ENCODE data around the gene BMP7. TPM values are rescaled to one million over a fixed set of nuclear protein-coding genes. Genes with fewer than 3 reads are reported as not detected.

Gene BMP7
- total RNA-seq, 2 experiments from 2014 or later: not detected

DNA sequence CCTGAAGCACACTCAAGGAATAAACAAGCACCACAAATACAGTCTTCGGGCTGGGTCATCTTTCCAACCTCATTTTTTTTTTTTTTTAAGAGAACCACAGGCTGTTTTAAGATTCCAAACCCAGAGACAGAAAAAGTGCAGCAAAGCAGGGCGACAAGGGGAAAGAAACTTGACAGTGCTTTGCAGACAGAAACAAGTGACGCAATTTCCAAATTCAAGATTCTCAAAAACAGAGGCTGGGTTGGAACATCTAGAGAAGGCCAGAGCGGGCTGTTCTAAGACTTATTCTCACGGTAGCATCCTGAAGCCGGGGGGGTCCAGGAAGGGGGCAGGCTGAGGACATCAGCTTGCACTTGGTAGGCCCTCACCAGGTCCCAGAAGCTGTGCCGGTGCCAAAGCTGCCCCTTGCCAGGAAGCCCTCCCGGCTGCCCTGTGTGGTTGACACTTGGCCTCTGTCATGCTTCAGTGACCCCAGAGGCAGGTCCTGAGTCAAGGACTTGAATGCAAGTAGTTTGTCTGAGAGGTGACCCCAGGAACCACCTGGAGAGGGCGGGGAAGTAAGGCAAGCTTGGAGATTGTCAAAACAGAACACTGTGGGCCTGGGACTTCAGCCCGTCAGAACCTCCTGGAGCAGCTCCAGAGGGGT is 50.5 kb downstream of the BMP7 start:
- CTCF ChIA-PET: no interaction called here
- POLR2A ChIA-PET: no interaction called here

DNA sequence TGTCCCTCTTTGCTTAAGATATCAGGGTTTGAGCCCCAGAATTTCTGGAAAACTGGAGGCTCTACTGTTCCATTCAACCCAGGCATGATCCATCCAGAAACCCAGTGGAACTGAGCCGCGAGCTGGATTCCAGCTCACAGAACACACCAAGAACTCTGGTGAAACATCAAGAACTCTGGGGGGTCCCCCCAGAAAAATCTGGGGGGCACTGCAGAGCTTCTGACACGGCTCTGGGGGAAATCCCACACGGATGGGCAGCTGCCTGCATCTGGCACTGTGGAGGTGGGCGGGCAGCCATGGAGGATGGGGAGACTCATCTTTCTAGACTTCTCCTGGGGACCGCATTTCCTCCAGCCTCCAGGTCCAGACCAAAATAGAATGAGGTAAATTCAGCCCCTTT is 51.0 kb downstream of the BMP7 start:
- CTCF ChIA-PET: no interaction called here
- POLR2A ChIA-PET: no interaction called here

DNA sequence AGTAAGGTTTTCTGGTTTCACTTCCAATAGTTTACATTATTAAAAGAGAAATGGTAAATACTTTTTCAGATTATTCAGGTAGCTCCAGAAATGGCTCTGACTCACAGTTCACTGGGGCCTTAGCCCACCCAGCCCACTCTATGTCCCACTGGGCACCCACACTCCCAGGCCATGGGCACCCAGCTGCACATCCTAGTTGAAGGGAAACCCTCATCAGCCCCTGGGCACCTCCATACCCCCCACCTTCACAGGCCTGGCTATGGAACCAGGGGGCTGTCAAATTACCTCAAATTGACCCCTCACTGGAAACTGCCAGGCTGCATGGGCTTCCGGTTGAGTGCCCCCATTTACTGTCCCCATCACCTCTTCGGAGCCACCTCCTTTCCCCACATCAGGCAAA is 51.5 kb downstream of the BMP7 start:
- ChIA-PET CTCF (no interaction called here), POLR2A (no interaction called here)

DNA sequence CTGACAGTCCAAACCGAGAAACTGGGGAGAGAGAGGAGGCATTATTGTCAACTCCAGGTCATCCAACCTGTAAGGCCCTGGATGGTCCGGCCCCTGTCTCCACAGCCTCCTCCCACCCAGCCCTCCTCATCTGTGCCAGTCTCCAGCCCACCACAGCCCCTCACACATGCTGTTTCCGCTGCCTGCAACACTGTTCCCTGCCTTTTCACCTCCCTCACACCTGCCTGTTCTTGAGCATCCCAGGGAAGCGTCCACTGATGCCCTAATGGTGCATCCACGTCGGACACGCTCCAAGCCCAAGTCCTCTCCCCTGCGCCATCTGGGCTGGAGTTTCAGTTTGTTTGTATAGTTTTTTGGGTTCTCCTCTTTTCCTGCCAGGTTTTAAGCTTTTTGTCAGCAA is 52.0 kb downstream of the BMP7 start:
- POLR2A ChIA-PET: no interaction called here

DNA sequence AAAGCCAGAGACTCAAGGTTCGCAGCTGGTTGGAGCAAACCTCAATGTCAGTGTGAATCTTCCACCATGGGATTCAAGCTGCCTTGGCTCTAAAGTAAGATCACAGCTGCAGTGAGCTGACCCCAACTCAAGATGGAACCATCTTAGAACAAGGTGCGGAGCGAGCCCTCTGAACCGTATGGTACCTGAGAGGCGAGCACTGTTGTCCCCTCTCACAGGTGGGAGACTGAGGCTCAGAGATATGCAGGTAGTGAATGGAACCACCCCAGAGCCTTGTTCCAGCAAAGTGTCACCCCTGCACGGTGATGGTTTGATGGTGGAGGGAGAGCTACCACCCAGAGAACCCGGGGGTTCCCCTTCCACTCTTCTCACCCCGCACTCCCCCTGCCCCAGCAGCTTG is 52.5 kb downstream of the BMP7 start:
- POLR2A ChIA-PET: no interaction called here
- CTCF ChIA-PET: no interaction called here

More for the DNA sequence above, 52.0 kb downstream of the BMP7 start:
- CTCF ChIA-PET: no interaction called here

DNA sequence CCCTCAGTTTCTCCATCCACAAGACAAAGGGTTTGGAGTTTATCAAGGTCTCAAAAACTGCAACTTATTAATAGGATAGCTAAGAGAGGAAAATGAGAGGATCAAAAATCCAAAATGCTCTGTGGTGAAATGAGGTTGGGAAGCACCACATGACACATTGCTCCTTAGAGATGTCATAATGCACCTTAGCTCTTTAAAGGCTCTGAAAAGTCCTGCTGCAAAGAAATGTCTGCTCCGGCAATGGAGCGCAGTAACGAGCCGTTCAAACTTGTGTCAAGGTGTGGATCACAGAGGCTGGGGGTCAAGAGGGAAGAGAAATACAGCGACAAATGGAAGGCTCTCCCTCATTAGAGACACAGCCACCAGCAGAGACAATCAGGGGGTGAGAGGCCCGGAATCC is 53.1 kb downstream of the BMP7 start:
- POLR2A ChIA-PET: no interaction called here
- CTCF ChIA-PET: no interaction called here

DNA sequence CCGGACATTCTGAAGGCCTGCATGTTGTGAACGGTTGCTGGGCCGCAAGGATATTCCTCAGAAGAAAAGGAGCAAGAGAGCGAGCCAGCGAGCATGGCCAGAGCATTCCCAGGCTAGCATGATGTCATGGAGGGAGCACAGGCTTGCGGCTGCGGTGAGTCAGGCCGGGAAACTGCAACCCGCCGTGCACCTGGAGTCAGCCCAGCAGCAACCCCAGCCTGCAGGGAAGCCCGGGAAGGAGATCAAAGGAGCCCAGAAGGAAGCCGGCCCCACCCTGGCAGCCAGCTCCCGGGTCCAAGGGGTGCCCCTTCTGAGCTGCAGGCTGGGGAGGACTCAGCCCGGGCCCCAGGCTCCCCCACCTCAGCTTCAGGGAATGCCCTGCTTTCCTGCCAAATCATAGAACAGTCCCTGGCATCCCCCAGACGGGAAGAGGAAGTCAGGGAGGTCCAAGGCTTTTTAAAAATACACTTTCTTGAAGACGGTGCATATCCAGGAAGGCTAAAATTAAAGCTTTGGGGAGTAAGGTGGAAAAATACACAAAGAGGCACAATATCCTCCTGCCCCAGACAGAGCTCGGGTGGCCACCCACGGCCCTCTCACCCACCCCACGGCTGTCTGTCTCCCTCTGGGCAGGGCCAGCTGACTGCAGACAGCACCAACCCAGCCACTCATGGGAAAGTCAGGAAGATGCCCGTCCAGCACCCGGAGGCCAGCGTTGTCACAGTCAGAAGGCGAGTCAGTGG is 53.7 kb downstream of the BMP7 start:
- ChIA-PET CTCF (no interaction called here), POLR2A (no interaction called here)

DNA sequence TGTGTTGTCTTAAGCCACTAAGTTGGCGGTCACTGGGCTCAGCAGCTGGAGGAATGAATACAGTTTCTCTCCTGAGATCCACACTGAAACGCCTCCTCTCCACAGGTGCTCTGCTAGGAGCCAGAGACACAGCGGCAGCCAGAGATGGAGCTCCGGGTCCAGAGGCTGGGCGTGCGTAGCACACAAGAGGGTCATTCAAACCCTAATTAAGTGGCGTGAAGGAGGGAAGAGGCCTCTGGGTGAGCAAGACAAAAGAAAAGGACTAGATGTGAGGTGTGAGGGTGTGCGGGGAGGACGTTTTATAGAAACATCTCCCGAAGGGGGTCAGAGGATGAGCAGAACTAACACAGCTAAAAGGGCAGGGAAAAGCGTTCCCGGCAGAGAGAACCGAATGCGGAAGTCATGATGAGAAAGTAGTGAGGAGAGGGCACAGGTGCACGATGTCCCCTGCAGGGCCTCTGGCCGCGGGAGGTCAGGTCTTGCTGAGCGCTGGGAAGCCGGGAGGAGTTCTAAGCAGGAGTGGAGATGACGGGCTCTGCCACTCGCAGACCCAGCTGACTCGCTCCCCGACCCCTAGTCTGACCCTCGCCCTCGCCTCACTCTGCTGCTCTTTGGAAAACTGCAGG is 54.4 kb downstream of the BMP7 start:
- ChIA-PET POLR2A (no interaction called here), CTCF (no interaction called here)

DNA sequence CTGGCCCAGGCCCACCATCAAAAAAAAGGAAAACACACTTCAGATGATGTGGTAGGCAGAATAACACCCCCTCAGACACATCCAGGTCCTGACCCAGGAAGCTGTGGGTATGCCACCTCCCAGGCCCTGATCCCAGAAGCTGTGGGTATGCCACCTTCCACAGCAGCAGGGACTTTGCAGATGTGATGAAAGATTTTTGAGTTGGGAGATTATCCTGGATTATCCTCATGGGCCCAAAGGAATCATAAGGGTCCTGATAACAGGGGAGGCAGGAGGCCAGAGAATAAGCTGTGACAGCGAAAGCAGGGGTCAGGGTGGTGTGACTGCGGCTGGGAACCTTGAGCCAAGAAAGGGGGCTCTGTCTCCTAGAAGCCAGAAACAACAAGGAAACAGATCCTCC is 55.0 kb downstream of the BMP7 start:
- ChIA-PET POLR2A (no interaction called here), CTCF (no interaction called here)

DNA sequence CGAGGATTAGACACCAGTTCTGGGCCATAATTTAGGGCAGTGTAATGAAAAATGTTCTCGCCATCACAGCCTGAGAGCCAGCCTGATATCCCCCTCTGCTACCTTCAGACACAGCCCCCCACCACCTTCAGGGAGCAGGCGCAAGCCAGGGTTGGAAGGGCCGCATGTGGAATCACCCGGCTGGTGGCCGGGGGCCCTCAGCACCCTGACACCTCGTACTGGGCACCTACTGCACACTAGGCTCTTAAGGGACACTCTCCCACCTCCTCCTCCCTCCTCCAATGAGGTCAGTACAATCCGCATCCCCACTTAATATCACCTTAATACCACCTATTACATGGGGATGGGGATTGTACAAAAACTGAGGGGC is 55.5 kb downstream of the BMP7 start:
- POLR2A ChIA-PET: no interaction called here

DNA sequence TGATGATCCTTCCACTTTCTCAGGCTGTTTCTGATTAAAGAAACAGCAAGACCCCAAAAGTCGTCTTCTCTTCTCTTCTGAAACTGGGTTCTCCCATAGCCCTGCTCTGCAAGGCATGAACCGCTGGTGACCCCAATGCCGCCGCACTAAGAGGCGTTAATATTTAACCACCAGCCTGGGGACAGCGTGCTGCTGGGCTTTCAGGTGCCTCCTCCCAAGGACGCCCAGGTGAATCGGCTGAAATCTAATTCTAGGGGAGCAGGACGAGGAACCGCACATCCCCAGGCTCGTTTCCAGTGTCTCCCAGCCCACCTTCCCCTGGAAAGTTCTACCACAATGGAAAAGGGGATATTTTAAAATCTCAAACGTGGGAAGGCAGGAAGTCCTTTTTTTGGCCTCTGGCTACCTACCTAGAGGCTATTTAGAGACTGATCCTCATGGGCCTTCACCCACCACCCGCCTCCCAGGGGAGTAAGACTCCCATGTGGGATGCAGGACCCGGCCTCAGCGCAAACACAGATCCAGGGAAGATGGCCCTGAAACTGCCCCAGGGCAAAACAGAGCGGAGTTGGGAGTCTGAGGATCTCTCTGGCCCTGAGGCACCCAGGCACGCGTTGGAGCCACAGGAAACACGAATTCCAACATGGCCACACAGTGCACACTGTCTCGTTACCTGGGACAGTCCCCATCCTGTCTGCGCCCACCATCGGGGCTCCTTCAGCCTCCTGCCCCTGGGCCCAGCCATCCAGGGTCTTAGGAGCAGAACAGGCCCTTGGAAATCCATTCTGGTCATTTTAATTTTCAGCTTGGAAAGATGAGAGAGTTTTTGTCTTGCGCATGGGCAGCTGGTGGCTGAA is 56.2 kb downstream of the BMP7 start:
- POLR2A ChIA-PET: no interaction called here
- CTCF ChIA-PET: no interaction called here

More for the DNA sequence above, 55.5 kb downstream of the BMP7 start:
- CTCF ChIA-PET: no interaction called here

DNA sequence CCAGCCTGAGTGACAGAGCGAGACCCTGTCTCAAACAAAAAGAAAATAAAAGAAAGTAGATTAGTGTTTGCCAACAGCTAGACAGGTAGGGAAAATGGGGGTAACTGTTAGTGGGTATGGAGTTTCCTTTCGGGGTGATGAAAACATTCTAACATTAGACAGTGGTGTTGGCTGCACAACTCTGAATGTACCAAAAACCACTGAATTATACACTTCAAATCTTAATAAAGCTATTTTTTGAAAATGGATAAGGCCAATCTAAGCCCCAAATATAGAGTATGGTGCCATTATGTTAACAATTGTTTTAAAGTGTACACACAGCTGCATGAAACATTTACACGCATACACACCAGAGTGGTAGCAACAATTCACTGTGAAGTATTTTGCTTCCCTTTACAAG is 57.0 kb downstream of the BMP7 start:
- ChIA-PET POLR2A (no interaction called here), CTCF (no interaction called here)

DNA sequence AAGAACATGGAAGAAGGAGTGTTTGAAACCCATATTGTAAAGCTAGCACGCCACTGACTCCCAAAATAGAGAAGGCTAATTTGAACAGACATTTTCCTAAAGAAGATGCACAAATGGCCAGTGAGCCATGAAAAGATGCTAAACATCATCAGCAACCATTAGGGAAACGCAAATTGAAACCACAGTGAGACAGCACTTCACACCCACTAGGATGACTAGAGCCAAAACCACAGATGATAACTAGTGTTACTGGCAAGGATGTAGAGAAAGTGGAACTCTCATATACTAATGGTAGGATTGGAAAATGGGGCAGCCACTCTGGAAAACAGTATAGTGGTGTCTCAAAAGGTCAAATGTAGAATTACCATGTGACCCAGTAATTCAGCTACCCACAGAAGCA is 58.2 kb downstream of the BMP7 start:
- ChIA-PET CTCF (no interaction called here), POLR2A (no interaction called here)

DNA sequence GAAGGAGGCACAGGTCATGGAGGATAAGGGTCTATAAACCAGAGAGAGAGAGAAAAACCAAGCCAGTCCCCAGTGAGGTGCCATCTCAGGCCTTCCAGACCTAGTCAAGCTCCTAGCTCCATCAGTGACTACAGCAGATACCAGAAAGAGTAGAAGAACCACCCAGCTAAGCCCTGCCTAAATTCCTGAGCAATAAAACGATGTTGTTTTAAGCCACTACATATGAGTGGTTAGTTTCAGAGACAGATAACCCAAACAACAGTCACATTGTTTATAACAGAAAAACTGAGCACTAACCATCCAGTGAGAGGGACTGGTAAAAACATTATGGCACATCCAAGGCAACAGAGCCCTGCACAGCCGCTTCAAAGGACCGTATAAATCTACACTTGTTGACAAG is 59.2 kb downstream of the BMP7 start:
- ChIA-PET CTCF (no interaction called here), POLR2A (no interaction called here)

DNA sequence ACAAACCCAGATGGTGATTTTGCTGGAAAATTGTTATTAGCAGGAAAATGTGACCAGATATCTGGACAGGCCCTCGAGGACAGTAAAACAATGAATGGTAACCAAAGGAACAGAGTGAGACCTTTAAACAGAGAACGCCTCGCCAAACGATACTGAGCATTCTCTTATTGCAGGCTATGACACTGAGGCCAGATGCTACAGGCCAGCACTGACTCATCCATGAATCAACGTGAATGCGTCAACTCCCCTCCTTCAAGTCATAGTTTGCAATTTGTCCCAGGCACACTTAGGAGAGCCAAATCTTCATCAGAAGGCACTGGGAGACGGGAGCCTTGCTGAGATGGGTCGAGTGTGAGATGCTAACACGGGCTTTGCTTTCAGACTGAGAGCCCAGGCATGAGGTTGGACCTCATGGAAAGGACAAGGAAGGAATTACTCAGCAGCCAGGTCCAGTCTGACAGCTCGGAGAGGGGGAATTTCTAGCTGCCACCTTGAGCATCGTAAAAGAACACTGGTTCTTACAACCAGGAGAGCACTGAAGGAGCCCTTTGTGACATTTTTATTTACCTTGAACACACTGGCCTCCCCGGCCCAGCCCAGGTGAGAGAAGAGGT is 60.7 kb downstream of the BMP7 start:
- ChIA-PET CTCF (no interaction called here), POLR2A (no interaction called here)

DNA sequence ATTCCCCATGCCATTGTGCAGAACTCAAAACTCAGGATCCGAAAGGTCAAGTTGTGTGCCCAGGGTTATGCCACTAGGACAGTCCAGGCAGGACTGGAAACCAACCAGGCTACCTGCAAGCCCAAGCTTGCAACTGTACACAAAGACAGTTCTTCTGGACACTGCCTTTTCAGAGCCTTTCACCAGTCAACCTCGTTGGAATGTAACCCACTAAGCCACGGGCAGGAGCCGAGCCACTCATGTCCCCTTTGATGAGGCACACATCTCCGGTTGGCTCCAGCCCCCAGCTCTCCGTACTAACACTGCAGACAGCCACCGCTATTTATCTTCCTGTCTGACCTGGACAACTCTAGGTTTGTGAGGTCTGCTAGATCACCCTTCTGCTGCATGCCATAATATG is 62.5 kb downstream of the BMP7 start:
- ChIA-PET POLR2A (no interaction called here), CTCF (no interaction called here)

DNA sequence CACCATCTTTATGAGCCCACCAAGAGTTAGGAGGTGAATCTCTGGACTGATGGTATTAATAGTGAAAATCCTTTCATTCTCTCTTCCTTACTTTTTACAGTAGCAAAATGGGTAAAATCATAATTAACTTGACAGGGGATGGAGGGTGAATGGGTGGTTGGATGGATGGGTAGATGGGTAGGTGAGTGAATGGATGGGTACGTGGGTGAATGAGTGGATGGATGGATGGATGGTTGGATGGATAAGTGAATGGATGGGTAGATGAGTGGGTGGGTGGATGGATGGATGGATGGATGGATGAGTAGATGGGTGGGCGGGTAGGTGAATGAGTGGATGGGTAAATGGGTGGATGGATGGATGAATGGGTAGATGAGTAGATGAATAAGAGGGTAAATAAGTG is 63.2 kb downstream of the BMP7 start:
- ChIA-PET POLR2A (no interaction called here), CTCF (no interaction called here)

DNA sequence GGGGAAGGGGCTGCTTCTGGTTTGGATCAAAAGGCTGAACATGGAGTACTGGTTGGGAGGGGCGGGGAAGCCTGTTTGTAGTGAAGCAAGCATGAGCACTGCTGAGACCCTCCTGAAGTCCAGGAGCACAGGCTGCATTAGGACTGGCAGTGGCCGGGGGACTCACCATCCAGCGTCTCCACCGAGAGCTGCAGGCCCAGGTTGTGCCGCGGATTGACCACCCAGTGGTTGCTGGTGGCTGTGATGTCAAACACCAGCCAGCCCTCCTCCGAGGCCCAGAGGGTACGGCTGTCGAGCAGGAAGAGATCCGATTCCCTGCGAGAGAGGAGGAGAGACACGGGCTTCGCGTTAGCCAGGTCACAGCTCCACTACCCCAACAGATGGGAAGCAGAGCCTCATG is 64.1 kb downstream of the BMP7 start:
- ChIA-PET POLR2A (no interaction called here), CTCF (no interaction called here)

DNA sequence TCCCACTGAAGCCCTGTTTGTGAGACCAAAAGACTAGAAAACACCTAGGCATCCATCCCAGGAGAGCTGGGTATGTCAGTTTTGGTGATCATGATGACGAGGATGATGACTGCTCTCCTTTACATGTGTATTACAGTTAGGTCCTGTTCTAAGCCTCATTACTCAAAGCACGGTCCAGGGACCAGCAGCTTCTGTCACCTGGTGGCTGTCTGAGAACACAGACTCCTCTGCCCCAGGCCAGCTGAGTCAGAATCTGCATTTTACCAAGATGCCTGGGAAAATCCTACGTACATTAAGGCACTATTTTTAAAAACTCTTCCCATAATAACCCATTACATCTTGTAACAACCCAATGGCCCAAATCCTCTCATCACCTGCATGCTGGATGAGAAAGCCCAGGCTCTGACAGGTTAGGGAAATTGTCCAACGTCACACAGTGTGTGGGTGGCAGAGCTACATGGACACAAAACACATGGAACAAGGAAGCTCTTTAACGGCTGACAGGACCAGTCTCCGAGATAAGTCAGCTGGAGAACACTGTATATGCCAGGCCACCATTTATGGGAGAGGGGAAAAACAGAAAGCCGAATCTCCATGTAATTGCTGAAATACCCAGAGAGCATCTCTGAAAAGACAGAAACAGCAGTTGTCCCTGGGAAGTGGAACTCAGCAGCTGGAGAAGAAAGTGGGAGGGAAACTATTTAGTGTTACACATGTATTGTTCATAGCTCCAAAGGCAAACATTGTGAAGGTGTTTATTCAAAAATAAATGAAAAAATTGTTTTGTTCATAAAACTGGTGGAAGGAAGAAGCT is 65.4 kb downstream of the BMP7 start:
- ChIA-PET POLR2A (no interaction called here), CTCF (no interaction called here)
